SU-DHL-6 (cell line): ENCODE data around the gene SRRM2.

ENCODE experiments used
- CTCF ChIP-seq: fragments of 200-600 bp; sonication (generic); IDR thresholded peaks from one replicate; pipeline ENCODE4 v1.5.1; 2017; ENCODE audit warnings: antibody characterized with exemption, mild to moderate bottlenecking, low read length, moderate library complexity; ENCODE audit not compliant: insufficient read depth, poor library complexity, severe bottlenecking
- EZH2phosphoT487 ChIP-seq: fragments of 200-600 bp; sonication (generic), shearing (Covaris generic); conservative IDR thresholded peaks from 2 replicates; pipeline ENCODE4 v1.6.1; 2018; ENCODE audit warnings: mild to moderate bottlenecking, antibody characterized with exemption, low read length, moderate library complexity, mixed read lengths

GRCh38 chr16:2719328-2720063, 32.9 kb upstream of the SRRM2 start:
- TF ChIP-seq EZH2phosphoT487 (no peak), CTCF (no peak)
